Stimulated activated CD4-positive, alpha-beta T cell treated with anti-CD3 and anti-CD28 coated beads, TNF-alpha, amount 100 ng/mL, for 4 hours (primary cell): ENCODE measurements around the gene PAMR1.
"Not testable (repeated sequence)": the region's sequence is repeated elsewhere in the genome, so short reads cannot be mapped to it uniquely, and the experiment has no call there.

Source experiments
- DNase-seq, 3 experiments: peaks; one replicate each; pipeline ENCODE4 v3.0.0-alpha.2; 2020; ENCODE audit warnings: low read depth in 3 of 3

The PAMR1 gene

DNA sequence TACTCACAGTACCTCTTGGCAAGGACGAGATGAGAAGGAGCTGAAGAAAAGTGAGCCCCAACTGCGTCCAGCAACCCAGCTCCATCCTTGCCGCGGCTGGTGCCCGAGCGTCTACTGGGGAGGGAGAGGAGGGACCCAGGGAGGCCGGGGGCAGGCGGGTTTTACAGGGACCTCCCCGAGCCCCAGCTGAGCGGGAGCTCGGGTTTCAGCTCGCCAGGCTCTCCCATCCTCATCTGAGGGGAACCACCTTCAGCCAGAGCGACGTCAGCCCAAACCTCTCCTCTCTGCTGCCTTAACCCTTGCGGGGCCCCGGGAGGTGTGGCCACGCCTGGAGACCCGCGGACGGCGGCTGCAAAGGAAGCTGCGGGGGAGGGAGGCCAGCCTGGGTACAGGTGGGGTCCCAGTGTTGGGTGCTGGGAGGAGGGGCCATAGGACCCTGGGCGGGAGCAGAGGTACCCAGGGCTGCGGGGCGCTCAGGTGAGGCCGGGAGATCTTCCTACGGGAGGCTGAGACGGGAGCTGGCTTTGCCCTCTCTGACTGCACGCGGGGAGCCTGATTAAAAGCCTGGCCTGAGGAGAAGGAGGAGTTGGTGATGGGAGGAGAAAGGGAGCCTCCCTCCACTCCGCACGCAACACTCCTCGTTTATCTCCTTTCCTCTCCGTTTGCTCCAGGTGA is at the start of gene PAMR1:
TSS of gene PAMR1 (minus strand) at position 116 of the 675 bp plus-strand sequence. CDS start at position 85, 31 bp downstream.
- no peak for DNase-seq

DNA sequence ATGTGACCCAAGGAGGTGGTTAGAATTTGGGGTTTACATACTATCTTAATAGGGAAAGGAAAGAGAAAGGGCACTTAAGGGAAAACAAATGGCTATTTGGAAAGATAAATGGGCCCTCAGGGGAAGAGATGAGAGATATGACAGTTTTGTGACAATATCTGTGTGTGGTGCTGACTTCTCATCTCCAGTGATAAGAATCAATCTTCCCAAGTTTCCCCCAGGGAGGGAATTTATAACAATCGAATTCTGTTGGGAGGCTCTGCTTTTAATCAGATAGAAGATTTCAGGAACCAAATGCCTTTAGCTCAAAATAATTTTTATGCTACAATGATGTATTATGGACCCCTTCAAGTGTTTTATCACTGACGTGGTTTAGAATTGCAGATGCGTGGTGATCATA is 46.3 kb upstream of the PAMR1 start:
- no peak for DNase-seq

DNA sequence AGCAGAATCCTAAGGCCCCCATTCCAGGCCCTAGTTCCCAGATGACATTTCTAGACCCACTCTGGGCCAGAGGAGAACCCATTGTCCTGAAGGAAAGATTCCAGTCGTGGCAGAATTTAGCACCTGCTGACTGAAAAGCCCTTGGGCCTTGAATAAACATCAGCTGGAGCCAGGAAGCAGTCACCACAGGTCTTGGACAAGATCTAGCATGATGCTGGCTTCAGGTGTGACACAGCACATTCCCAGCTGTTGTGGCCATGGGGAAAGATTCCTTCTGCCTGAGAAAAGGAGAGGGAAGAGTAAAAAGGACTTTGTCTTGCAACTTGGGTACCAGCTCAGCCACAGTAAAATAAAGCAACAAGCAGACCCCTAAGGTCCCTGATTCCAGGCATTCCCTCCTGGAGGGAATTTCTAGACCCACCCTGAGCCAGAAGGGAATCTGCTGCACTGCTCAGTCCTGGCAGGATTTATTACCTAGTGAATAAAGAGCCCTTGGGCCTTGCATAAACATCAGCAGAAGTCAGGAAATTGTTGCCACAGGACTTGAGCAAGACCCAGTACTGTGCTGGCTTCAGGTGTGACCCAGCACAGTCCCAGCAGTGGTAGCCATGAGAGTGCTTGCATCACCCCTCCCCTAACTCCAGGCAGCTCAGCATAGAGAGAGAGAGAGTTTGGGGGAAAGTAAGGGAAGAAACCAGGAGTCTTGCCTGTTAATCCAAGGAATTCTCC is 42.5 kb upstream of the PAMR1 start:
- DNase-seq = no peak

DNA sequence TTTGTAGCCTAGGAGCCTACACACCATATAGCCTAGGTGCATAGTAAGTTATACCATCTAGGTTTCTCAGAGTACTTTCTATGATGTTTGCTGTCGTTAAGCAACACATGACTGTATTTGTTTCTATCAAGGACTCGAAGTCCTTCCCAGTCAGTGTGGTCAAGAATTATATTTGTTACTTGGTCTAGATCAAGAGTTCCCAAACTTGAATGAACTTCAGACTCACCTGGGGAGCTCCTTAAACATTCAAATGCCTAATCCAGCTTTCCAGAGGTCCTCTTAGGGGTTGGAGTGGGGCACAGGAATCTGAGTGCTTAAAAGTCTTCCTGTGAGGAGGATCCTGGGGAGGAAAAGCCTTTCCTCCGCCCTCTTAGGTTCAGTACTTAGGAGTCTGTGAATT is 41.5 kb upstream of the PAMR1 start:
- no peak for DNase-seq

DNA sequence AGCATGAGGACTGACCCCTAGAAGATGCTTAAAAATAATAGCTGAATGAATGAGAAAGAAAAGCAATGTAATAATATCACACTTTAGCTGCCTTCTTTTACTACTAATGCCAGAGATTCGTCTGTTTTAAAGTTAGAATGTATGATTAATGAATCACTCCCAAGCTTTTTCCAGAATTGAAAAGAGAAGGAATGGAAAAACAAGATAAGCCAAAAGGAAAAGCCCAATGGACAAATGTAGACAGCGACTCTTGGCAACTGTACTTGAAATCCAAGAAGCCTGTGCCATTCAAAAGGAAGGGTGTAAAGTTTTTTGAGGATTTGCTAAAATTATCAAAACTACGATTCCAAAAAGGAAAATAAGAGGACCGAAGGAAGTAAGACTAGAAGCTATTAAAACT is 40.8 kb upstream of the PAMR1 start:
- no peak for DNase-seq

DNA sequence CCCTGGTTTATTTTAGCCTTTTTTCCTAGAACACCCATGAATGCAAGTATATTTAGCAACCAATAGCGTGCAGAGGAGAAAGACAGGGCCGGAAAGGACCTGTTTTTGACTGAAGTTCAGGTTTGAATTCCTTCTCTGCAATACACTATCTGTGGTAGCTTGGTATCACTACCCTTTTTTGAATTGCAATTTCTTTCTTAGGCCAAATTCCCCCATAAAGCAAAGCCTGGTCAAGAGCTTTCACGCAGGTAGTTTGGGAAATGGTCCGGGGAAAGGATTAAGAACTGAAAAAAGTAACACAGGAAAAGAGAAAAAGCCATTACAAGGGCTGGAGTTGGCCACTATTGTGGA is 38.8 kb upstream of the PAMR1 start:
- DNase-seq = no peak

DNA sequence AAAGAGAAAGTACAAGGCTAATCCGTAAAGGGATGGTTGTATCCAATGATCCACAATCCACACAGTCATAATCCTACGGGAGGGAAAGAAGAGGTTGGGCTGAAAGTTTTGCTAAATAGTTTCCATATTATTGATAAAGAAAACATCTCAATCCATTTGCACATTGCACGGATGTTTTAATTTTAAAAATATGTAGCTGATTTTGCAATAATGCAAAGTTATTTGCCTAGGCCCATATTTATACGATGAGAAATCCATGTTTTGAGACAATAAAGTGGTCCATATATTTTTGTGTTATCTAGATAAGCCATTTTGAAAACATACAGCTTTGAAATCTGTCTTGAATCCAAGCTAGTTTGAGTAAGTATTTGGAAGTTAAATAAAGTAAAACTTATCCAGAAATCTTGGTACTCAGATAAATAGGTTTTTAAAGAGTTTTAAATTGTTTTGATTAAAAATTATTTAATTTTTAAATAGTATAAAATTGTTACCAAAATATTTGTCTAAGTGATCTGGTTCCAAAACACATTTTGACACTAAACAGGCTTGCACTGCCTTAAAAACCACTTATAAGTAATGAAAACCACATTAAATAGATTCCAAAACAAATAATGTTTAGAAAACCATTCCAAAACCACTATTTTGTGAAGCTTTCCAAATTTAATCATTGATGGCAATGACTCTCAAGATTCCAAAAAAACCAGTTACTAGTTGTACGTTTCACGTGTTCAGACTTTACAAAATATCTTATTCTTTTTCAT is 38.2 kb upstream of the PAMR1 start:
- no peak for DNase-seq

DNA sequence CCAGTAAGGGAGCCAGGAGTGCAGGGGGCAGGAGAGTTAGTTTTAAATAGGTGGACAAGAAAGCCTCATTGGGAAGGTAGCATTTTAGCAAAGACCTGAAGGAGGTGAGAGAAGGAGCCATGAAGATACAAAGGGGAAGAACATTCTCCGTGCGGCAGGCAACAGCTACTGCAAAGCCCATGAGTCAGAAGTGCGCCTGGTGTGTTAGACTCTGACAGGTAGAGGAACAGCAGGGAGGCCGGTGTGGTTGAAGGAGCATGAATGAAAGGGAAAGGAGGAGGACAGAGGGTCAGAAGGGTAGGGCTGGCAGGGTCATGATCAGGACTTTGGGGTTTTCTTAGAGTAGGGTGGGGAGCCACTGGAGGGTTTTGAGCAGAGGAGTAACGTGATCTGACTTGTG is 34.5 kb upstream of the PAMR1 start:
- DNase-seq = no peak

GRCh38 chr11:35558513-35558912 is 33.1 kb upstream of the PAMR1 start:
- DNase-seq = no peak

DNA sequence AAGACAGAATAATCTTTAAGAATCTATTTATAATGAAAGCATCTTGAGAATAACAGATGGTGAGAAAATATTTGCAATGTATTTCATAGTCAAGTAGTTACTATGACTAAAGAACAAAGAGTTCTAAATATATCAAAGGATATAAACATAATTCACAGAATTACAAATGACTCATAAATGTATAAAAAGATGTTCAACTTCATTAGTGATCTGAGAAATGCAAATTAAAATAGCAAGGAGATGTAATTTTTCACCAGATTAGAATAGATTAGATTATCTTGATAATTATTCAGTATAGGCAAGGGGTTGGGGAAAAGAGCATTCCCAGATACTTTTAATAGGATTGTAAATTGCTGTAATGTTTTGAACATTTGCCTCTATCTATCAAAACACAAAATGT is 30.1 kb upstream of the PAMR1 start:
- DNase-seq = no peak

DNA sequence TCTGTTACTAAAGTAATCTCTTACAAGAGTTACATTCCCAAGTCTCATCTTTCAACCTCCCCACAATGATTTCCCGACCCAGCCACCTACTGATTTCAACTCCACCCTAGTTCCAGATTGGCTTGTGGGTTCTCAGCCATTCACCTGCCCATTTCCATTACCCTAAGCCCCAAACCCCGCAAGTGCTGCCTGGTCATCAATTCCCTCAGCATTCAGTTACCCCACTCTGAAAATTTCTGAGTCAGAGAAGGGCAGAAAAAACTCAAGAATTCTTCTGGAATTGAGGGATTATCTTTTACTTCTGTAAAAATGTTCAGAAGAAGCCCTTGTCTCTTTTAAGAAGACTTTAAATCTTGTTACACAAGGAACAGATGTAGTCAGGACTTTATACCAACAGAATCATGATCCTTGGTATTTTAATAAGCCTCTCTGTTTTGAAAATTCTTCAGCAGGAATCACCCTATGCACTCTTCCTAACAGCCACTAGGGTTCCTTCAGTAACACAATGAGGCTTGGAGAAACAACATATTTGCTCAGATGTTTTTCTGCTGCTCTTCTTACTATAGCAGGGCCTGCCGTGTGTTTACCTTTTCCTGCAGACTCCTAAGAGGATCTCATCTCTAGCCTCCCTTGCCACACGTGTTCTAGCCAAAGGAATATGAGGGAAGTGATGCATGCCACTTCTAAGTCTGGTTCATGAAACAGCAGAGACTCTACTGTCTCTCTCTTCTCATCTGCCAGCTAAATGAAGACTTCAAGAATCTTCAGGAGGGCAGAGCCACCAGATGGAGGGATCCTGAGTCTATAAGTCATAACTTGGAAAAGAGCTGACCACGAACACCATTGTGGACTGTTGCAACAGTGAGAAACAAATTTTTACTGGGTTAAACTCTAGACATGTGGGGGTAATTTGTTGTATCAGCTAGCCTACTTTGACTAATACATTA is 29.3 kb upstream of the PAMR1 start:
- DNase-seq = no peak

GRCh38 chr11:35553831-35554230 is 28.4 kb upstream of the PAMR1 start:
- no peak for DNase-seq

DNA sequence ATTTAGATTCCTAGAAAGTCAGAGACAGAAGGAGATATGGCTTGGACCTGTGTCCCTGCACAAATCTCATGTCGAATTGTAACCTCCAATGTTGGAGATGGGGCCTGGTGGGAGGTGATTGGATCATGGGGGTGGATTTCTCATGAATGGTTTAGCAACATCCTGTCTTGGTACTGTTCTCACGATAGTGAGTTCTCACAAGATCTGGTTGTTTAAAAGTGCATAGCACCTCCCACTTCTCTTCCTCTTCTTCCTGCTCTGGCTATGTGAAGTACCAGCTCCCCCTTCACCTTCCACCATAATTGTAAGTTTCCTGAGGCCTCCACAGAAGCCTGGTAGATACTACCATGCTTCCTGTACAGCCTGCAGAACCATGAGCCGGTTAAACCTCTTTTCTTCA is 27.6 kb upstream of the PAMR1 start:
- DNase-seq = no peak

- no peak for DNase-seq
These were observed 27.2 kb upstream of the PAMR1 start for GRCh38 chr11:35552616-35553015.

- DNase-seq = no peak
These were observed 25.1 kb upstream of the PAMR1 start for GRCh38 chr11:35550374-35551036.

GRCh38 chr11:35549787-35550186 is 24.4 kb upstream of the PAMR1 start:
- no peak for DNase-seq

DNA sequence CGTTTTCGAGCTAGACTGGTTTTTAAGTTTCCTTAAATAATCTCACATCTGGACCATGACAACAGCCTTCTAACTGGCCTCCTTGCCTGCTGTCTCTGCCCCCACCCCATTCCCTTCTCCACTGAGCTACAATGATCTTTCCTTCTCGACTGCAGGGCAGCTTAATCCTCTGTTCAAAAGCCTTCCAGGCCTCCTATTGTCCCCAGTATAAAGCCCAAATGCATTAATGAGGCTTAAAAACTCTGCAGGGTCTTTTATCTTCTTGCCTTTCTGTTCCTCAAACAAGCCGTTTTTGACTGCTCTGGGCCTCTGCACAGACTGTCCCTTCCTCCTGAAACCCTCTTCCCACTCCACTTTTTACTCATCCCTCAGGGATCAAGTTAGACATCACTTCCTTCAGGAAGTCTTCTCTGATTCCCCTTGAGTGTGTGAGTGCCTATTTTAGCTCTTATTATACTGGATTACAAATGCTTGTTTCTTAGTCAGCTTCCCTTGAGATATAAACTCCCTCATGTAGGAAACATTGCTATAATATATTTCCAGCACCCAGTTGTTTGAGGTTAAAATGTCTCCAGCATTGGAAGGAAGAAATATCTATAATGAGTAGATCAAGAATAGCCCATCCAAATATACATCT is 23.6 kb upstream of the PAMR1 start:
- no peak for DNase-seq

GRCh38 chr11:35547995-35548394 is 22.6 kb upstream of the PAMR1 start:
- not testable (repeated sequence) for DNase-seq

GRCh38 chr11:35546317-35546716 is 20.9 kb upstream of the PAMR1 start:
- no peak for DNase-seq

- DNase-seq = no peak
These were observed 20.1 kb upstream of the PAMR1 start for GRCh38 chr11:35545391-35546003.
